ENCODE data around the gene SCARF2. TPM values are rescaled to one million over a fixed set of nuclear protein-coding genes. Genes with fewer than 3 reads are reported as not detected.
"Not testable (repeated sequence)": the region's sequence is repeated elsewhere in the genome, so short reads cannot be mapped to it uniquely, and the experiment has no call there.

SCARF2 gene
- total RNA-seq, 6 donors from 2014 or later = 10.1 to 36.7 (median 16.1) TPM

DNA sequence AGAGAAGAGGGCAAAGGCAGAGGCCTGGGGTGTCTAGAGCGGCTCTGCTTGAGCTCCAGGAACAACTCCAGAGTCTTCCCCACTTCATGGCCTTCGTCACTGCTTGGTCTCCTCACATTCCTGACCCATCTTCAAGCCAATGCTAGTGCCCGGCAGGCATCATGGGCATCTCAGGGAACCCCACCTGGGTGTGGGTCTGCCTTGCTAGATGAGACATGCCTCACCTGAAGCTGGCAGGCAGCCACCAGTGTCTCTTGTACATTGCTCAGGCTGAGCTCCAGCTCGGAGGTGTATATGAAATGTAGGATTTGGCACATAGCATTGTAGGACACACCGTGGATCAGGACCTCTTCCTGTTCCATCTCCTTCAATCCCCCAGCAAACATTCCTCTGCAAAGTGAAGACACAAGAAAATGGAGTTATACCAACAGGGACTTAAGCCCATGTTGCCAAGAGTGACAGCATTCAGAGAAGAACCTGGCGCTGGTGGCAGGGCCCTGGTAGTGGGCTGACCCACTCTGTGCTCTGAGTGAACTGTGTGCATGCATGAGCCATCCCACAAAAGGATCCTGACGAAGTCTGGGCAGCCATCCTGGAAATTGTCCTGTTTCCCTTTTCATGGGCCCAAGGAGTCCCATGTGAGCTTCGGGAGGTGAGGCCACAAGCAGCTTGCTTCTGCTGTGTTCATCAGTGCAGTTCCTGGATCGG, 33.7 kb upstream of the SCARF2 start:
- H3K36me3 ChIP-seq = peaks cover 0 to 14% (median 6%) of the 10 kb centered on the region in 4 donors
- no peak overlapping the region for H3K4me3 ChIP-seq
- DNase-seq = no peak
- no peak for ATAC-seq (ENCODE audit: low FRiP score in 2 of 2)
- WGBS, 2 donors = 93 to 94% methylated on average over 8 to 9 of the region's 9 CpGs
- H3K4me1 ChIP-seq = peaks cover 0 to 3% (median 1%) of the 10 kb centered on the region in 4 donors
- no peak overlapping the region for H3K27ac ChIP-seq
- no peaks in the 10 kb centered on the region for H3K27me3 ChIP-seq
- no peak for TF ChIP-seq POLR2AphosphoS5 (IDR thresholded peaks at IDR 0.05)
- TF ChIP-seq, protein P1, sequence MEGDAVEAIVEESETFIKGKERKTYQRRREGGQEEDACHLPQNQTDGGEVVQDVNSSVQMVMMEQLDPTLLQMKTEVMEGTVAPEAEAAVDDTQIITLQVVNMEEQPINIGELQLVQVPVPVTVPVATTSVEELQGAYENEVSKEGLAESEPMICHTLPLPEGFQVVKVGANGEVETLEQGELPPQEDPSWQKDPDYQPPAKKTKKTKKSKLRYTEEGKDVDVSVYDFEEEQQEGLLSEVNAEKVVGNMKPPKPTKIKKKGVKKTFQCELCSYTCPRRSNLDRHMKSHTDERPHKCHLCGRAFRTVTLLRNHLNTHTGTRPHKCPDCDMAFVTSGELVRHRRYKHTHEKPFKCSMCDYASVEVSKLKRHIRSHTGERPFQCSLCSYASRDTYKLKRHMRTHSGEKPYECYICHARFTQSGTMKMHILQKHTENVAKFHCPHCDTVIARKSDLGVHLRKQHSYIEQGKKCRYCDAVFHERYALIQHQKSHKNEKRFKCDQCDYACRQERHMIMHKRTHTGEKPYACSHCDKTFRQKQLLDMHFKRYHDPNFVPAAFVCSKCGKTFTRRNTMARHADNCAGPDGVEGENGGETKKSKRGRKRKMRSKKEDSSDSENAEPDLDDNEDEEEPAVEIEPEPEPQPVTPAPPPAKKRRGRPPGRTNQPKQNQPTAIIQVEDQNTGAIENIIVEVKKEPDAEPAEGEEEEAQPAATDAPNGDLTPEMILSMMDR (IDR thresholded peaks at IDR 0.05) = no peak
- TF ChIP-seq POLR2A (IDR thresholded peaks at IDR 0.05) = no peak
- TF ChIP-seq EP300 (IDR thresholded peaks at IDR 0.05) = no peak
- H3K9me3 ChIP-seq = no peaks in the 10 kb centered on the region

DNA sequence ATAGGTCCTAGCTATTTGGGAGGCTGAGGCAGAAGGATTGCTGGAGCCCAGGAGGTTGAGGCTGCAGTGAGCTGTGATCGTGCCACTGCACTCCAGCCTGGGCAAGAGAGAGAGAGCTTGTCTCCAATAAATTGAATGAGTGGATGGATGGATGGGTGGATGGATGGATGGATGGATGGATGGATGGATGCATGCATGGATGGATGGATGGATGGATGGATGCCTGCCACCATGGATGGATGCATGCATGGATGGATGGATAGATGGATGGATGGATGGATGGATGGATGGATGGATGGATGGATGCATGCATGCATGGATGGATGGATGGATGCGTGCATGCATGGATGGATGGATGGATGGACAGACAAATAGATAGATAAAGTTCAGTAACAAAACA, 32.9 kb upstream of the SCARF2 start:
- 93 to 97% methylated on average over 2 of the region's 2 CpGs for WGBS, 2 donors
- not testable (repeated sequence) for ATAC-seq (ENCODE audit: low FRiP score in 2 of 2); H3K4me1 ChIP-seq; H3K4me3 ChIP-seq; H3K9me3 ChIP-seq; H3K27ac ChIP-seq; H3K27me3 ChIP-seq; DNase-seq
- peaks cover 0 to 14% (median 6%) of the 10 kb centered on the region in 4 donors for H3K36me3 ChIP-seq

DNA sequence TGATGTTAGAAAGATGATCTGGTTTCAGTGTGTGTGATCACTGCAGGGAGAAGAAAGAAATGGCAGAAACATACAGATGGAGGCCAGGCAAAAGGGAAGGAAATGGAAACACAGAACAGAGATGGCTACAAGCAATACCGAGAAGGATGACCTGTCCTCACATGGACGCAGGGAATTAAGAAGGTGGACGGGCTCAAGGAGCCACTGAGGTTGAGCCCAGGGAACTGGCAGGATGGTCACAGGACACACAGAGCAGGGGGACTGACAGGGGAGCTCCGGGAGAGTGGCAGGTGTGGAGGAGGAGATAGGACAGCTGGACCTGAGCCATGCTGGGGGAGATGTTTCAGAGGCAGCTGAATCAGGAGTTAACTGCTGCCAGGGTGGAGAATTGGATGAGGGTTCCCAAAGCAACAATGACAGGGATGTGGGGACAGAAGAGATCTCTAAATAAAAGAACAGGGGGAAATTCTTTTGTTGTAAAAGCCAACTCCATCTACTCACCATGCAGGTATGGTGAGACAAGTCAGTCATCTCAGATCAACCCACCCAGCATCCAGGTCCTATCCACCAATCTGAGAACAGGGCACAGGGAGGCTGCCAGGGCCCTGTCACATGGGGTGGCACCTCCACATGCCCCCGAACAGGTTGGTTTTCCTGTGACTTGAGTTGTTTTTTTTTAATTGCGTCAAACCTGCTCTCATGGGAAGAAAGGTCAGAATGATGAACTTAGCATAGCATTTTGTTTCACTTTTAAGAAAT, 31.7 kb upstream of the SCARF2 start:
- DNase-seq = no peak
- Histone ChIP-seq H3K36me3 (peaks cover 0 to 24% (median 15%) of the 10 kb centered on the region in 4 donors), H3K9me3 (no peaks in the 10 kb centered on the region), H3K27ac (no peak overlapping the region), H3K4me3 (no peak overlapping the region), H3K27me3 (no peaks in the 10 kb centered on the region), H3K4me1 (peaks cover 0 to 5% (median 4%) of the 10 kb centered on the region in 4 donors)
- TF ChIP-seq POLR2AphosphoS5 (IDR thresholded peaks at IDR 0.05) (no peak), POLR2A (IDR thresholded peaks at IDR 0.05) (no peak), EP300 (IDR thresholded peaks at IDR 0.05) (no peak)
- TF ChIP-seq, protein P1 (IDR thresholded peaks at IDR 0.05) = no peak
- no peak for ATAC-seq (ENCODE audit: low FRiP score in 2 of 2)
- WGBS, 2 donors = 88 to 90% methylated on average over 6 of the region's 6 CpGs

DNA sequence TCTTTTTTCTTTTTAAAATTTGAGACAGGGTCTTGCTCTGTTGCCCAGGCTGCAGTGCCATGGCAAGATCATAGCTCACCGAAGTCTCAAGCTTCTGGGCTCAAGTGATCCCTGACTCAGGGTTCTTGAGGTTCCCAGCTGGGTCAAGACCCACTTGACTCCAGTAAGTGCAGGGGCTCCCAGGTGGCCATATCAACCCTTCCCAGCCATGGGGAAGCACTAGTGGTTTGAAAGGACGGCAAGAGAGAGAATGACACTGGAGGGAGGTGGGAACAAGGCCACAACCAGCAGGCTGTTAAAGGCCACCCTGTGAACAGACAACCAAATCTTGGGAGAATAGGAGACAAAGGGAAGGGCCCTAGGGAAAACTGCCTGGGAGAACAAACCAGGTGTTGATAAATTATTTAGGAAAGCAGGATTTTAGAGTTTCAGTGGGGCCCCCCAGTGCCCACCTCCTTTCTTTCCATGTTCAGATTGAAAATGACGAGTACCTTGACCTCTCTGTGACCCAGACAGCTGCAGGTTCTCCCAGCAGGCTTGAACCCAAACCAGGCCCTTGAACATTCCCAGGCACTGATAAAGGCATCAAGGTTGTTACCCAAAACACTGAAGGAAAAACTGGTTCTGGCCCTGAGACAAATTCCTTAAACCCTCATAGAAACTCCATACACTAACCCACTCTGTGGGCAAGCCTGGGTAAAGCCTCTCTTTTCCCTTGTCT, 29.2 kb upstream of the SCARF2 start:
- peak in 1 of 2 donors; percentile 34 for DNase-seq
- no peak for TF ChIP-seq EP300 (IDR thresholded peaks at IDR 0.05)
- no peak for TF ChIP-seq POLR2A (IDR thresholded peaks at IDR 0.05)
- TF ChIP-seq, protein P1 (IDR thresholded peaks at IDR 0.05) = no peak
- no peak for TF ChIP-seq POLR2AphosphoS5 (IDR thresholded peaks at IDR 0.05)
- ATAC-seq (ENCODE audit: low FRiP score in 2 of 2) = no peak
- Histone ChIP-seq H3K9me3 (no peaks in the 10 kb centered on the region), H3K27ac (no peak overlapping the region), H3K27me3 (no peaks in the 10 kb centered on the region), H3K4me1 (peaks cover 9 to 18% (median 17%) of the 10 kb centered on the region in 4 donors), H3K36me3 (peaks cover 0 to 26% (median 17%) of the 10 kb centered on the region in 4 donors), H3K4me3 (no peak overlapping the region)
- 79 to 84% methylated on average over 3 of the region's 3 CpGs for WGBS, 2 donors

DNA sequence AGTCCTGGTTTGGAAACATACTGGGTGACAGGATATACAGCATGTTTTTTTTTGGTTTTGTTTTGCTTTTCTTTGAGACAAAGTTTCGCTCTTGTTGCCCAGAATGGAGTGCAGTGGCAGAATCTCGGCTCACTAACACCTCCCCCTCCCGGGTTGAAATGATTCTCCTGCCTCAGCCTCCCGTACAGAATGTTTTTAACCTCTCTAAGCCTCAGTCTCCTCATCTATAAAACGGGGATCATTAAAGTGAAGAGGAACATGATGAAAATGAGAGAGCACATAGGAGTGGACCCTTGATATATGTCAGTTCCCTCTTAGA, 28.1 kb upstream of the SCARF2 start:
- H3K36me3 ChIP-seq = peaks cover 0 to 17% (median 13%) of the 10 kb centered on the region in 4 donors
- 86 to 93% methylated on average over 5 of the region's 5 CpGs for WGBS, 2 donors
- no peak overlapping the region for H3K4me3 ChIP-seq
- DNase-seq (no peak), ATAC-seq (ENCODE audit: low FRiP score in 2 of 2) (no peak)
- no peak overlapping the region for H3K27ac ChIP-seq
- H3K4me1 ChIP-seq = peaks cover 9 to 18% (median 17%) of the 10 kb centered on the region in 4 donors
- TF ChIP-seq POLR2AphosphoS5 (IDR thresholded peaks at IDR 0.05) = no peak
- TF ChIP-seq EP300 (IDR thresholded peaks at IDR 0.05) = no peak
- no peak for TF ChIP-seq POLR2A (IDR thresholded peaks at IDR 0.05)
- TF ChIP-seq, protein P1 (IDR thresholded peaks at IDR 0.05) = no peak
- no peaks in the 10 kb centered on the region for H3K9me3 ChIP-seq
- H3K27me3 ChIP-seq = no peaks in the 10 kb centered on the region
